Kidney tubule cell (primary cell): ENCODE measurements around the gene XRRA1.
A peak's percentile ranks its signal among the peaks of the same experiment; 100 is the strongest.
"Not testable (repeated sequence)": the region's sequence is repeated elsewhere in the genome, so short reads cannot be mapped to it uniquely, and the experiment has no call there.

Experiments
- DNase-seq: peaks from one replicate; pipeline ENCODE4 v3.0.0-alpha.2; 2018; ENCODE audit warnings: low spot score

XRRA1 gene

DNA sequence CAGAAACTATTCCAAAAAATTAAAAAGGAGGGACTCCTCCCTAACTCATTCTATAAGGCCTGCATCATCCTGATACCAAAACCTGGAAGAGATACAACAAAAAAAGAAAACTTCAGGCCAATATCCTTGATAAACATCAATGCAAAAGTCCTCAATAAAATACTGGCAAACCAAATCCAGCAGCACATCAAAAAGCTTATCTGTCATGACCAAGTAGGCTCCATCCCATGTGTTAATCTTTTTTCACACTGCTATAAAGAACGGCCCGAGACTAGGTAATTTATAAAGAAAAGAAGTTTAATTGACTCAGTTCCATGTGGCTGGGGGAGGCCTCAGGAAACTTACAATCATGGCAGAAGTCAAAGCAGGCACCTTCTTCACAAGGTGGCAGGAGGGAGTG lies 123.3 kb downstream of the XRRA1 start:
- DNase-seq: not testable (repeated sequence)

- DNase-seq: no peak
Measured at GRCh38 chr11:74824285-74824982, 124.5 kb downstream of the XRRA1 start.

GRCh38 chr11:74822170-74822569 lies 126.7 kb downstream of the XRRA1 start:
- DNase-seq: no peak

- peak; percentile 77 for DNase-seq
Measured at GRCh38 chr11:74820763-74821162, 128.1 kb downstream of the XRRA1 start.

GRCh38 chr11:74819400-74819799 lies 129.5 kb downstream of the XRRA1 start:
- DNase-seq: no peak

DNA sequence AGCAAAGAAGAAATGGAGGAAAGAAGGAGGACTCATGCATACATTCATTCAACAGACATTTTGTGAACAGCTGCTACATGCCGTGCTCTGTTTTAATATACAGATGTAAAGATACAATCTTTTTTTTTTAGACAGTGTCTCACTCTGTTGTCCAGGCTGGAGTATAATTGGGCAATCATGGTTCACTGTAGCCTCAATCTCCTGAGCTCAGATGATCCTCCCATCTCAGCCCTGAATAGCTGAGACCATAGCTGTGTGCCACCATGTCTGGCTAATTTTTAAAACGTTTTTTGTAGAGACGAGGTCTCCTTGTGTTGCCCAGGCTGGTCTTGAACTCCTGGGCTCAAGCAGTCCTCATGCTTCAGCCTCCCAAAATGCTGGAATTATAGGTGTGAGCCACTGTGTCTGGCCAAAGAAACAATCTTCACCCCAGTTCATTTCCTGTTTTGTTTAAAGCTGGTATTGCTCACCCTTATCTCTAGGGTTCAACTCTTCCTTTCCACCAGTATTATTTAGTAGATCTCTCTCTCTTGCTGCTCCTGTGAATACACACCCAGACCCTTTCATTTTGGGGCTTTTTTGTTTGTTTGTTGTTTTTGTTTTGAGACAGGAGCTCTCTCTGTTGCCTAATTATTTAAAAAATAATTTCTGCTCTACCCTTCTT lies 130.5 kb downstream of the XRRA1 start:
- no peak for DNase-seq

DNA sequence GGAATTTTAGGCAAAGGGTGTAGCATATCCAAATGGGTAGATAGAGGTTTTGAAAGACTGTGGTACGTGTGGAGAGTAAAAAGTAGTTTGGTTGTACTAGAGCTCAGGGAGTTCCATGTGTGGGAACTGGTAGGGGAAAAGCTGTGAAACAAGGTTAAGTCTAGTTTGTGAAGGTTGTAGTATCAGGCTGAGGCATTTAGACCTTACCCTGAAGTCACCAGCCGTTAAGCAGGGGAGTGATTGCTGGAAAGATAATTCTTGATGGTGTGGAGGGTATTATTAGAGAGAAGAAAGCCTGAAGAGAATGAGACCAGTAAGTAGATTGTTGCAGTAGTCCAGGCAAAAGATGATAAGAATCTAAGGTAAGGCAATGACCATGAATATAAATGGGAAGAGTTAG lies 132.2 kb downstream of the XRRA1 start:
- no peak for DNase-seq

DNA sequence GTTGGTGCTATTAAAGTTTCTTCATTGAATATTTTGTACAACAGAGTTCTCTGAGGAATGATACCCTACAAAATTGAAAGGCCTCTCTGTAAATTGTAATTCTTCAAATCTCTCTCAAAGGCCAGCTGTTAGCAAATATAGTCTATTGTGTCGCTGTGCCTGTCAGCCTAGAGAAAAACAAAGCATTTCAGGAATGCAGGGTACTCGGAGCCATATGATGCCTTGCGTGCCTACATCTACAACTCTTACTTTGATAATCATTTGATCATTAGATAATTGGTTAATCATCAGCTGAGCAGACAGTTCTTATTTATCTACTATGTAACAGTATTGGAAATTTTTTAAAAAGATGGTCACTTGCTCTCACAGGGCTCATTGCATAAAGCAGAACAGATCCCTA lies 132.9 kb downstream of the XRRA1 start:
- no peak for DNase-seq

- no peak for DNase-seq
Measured at GRCh38 chr11:74809801-74810200, 139.1 kb downstream of the XRRA1 start.

DNA sequence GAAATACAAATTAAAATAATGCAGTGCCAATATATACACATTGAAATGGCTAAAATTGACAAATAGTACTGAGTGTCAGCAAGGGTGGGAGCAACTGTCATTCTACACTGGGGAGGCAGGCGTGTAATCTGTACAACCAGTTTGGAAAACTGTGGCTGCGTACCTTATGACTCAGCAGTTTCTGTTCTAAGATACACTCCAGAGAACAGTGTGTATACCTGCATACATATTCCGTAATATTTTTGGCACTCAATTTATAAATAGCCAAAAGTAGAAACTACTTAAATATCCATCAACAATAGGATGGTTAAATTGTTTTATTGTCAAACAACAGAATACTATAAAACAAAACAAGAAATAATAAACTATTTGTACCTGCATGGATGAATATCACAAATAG lies 142.6 kb downstream of the XRRA1 start:
- DNase-seq: no peak

GRCh38 chr11:74791333-74792100 lies 157.4 kb downstream of the XRRA1 start:
- no peak for DNase-seq
